ENCODE data around the gene CSNK2A2. TPM values are rescaled to one million over a fixed set of nuclear protein-coding genes. Genes with fewer than 3 reads are reported as not detected.

Gene CSNK2A2
- total and polyA plus RNA-seq, 8 donors: 55.5 to 84.6 (median 73.8) TPM

DNA sequence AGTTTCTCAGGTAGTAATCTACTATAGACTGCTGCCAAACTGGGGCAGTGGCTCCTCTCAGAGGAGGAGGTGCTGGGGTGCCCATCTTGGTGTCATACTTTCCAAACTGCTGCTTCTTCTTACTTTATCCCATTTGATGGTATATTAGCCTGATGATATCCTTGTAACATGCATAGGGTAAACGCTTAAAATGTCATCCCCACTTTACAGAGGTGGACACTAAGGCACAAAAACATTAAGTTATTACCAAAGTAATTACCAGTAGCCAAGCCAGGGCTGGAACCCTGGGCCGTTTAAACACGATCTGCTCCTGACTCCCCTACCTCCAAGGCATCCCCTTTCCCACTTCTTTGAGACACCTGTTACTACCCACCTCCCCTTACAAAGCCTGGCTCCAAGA, 37.8 kb upstream of the CSNK2A2 start:
- no peak for TF ChIP-seq CTCF (IDR thresholded peaks at IDR 0.05)
- intact Hi-C loops (cut with DNase I): no loop called here
- Histone ChIP-seq H3K9me3 (no peaks in the 10 kb centered on the region), H3K36me3 (no peaks in the 10 kb centered on the region), H3K4me3 (peak overlapping the region in 1 of 2 donors; percentile 38), H3K27me3 (peaks cover 0 to 21% of the 10 kb centered on the region in 2 donors), H3K4me1 (peaks cover 0 to 9% of the 10 kb centered on the region in 2 donors), H3K27ac (no peak overlapping the region)
- ATAC-seq (no peak), DNase-seq (no peak)

DNA sequence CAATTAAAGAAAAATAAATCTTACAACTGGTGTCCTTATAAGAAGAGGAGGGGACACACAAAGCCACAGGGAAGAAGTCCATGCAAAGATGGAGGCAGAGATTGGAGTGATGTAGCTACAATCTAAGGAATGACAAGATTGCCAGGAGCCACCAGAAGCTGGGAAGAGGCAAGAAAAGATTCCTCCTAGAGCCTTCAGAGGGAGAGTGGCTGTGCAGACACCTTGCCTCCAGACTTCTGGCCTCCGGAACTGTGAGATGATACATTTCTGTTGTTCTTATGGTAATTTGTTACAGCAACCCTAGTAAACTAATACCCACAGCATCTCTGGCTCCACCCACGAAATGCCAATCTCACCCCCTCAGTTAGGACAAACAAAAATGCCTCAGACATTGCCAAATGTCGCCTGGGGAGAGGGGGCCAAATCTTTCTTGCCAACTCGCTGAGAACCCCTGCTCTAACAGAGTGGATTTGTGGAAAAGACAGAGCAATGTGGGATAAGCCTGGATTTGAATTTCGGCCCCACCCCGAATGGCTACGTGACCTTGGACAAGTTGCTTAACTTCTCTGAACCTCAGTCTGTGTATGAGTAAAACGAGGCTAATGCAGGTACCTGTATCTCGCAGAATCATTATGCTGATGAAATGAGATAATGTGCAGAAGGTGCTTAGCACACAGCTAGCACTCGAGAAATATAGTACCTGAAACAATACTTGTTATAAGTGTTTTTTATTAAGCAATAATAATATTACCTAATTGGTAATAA, 37.1 kb upstream of the CSNK2A2 start:
- ATAC-seq (no peak), DNase-seq (no peak)
- TF ChIP-seq CTCF (IDR thresholded peaks at IDR 0.05): no peak
- Histone ChIP-seq H3K9me3 (no peaks in the 10 kb centered on the region), H3K4me3 (no peak overlapping the region), H3K27me3 (peaks cover 0 to 17% of the 10 kb centered on the region in 2 donors), H3K4me1 (peaks cover 0 to 9% of the 10 kb centered on the region in 2 donors), H3K36me3 (no peaks in the 10 kb centered on the region), H3K27ac (no peak overlapping the region)
- intact Hi-C loops (cut with DNase I): no loop called here

DNA sequence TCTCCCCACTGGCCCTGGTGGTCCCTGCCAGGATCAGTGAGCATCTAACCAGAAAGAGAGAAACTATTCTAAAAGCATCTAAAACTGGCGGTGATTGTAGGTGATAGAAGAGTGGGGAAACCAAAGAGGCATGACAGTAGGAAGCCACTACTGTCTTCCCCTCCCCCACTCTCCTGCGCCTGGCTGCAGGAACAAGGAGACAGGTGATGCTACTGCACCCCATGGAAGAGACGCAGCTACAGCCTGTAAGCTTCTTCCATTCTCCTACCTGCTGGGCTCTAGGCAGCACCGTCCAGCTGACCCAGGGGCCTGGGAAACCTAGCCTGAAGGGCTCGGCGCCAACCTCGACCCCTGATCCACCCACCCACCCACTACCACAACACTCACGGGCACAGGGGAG, 32.4 kb upstream of the CSNK2A2 start:
- ATAC-seq (no peak), DNase-seq (no peak)
- H3K9me3 ChIP-seq: no peaks in the 10 kb centered on the region
- no peak overlapping the region for H3K27ac ChIP-seq
- H3K27me3 ChIP-seq: peaks cover 0 to 2% of the 10 kb centered on the region in 2 donors
- no peak for TF ChIP-seq CTCF (IDR thresholded peaks at IDR 0.05)
- no peaks in the 10 kb centered on the region for H3K4me1 ChIP-seq
- intact Hi-C loops (cut with DNase I): no loop called here
- H3K4me3 ChIP-seq: no peak overlapping the region
- H3K36me3 ChIP-seq: no peaks in the 10 kb centered on the region

- ATAC-seq: no peak
- H3K9me3 ChIP-seq: no peaks in the 10 kb centered on the region
- H3K27ac ChIP-seq: no peak overlapping the region
- H3K27me3 ChIP-seq: no peaks in the 10 kb centered on the region
- no peaks in the 10 kb centered on the region for H3K36me3 ChIP-seq
- intact Hi-C loops (cut with DNase I): no loop called here
- no peak overlapping the region for H3K4me3 ChIP-seq
- DNase-seq: no peak
- H3K4me1 ChIP-seq: no peaks in the 10 kb centered on the region
- TF ChIP-seq CTCF (IDR thresholded peaks at IDR 0.05): no peak
These were observed 28.9 kb upstream of the CSNK2A2 start for GRCh38 chr16:58226790-58227189.

GRCh38 chr16:58225965-58226602, 28.2 kb upstream of the CSNK2A2 start:
- Histone ChIP-seq H3K9me3 (no peaks in the 10 kb centered on the region), H3K4me1 (no peaks in the 10 kb centered on the region), H3K27ac (no peak overlapping the region), H3K4me3 (no peak overlapping the region), H3K27me3 (no peaks in the 10 kb centered on the region), H3K36me3 (no peaks in the 10 kb centered on the region)
- TF ChIP-seq CTCF (IDR thresholded peaks at IDR 0.05): no peak
- no peak for DNase-seq
- intact Hi-C loops (cut with DNase I): no loop called here
- no peak for ATAC-seq
